ENCODE measurements around the gene ZNF534. TPM values are rescaled to one million over a fixed set of nuclear protein-coding genes. Genes with fewer than 3 reads are reported as not detected.

The ZNF534 gene
- total RNA-seq, 2 donors from 2014 or later = 0.62 TPM; not detected in 1

- Mint-ChIP-seq H3K4me3 (peak overlapping the region; percentile 91), H3K9me3 (no peaks in the 10 kb centered on the region)
Measured at GRCh38 chr19:52398081-52398441, 30.9 kb upstream of the ZNF534 start.

GRCh38 chr19:52410276-52410675, 18.7 kb upstream of the ZNF534 start:
- Histone ChIP-seq H3K27me3 (ENCODE audit: control insufficient read depth, insufficient read depth, low read length, poor library complexity, severe bottlenecking) (no peaks in the 10 kb centered on the region), H3K36me3 (ENCODE audit: control insufficient read depth, insufficient read depth, low read length) (no peaks in the 10 kb centered on the region), H3K4me1 (ENCODE audit: control insufficient read depth, insufficient read depth, low read length) (no peaks in the 10 kb centered on the region), H3K9ac (ENCODE audit: extremely low read depth, low read length, poor library complexity, severe bottlenecking) (no peak overlapping the region), H3K4me3 (ENCODE audit: low read length) (no peak overlapping the region), H3K27ac (ENCODE audit: low read depth, low read length) (no peak overlapping the region), H3K9me3 (ENCODE audit: control insufficient read depth, low read length) (peaks cover 64% of the 10 kb centered on the region)
- Mint-ChIP-seq H3K9me3 (peaks cover 63% of the 10 kb centered on the region), H3K4me3 (no peak overlapping the region), H3K27ac (no peak overlapping the region), H3K36me3 (ENCODE audit: low read depth) (peaks cover 93% of the 10 kb centered on the region), H3K27me3 (ENCODE audit: insufficient read depth) (no peaks in the 10 kb centered on the region), H3K4me1 (no peaks in the 10 kb centered on the region)
- 91 to 99% methylated on average over 4 to 6 of the region's 6 CpGs for WGBS, 2 experiments (ENCODE audit: insufficient coverage in 1 of 2, insufficient read length in 1 of 2)
- no peak for DNase-seq
- no peak for TF ChIP-seq CTCF (conservative IDR thresholded peaks at IDR 0.05)

More at GRCh38 chr19:52398081-52398441, 30.9 kb upstream of the ZNF534 start:
- no peaks in the 10 kb centered on the region for H3K27me3 ChIP-seq (ENCODE audit: control insufficient read depth, insufficient read depth, low read length, poor library complexity, severe bottlenecking)
- no peaks in the 10 kb centered on the region for H3K27me3 Mint-ChIP-seq (ENCODE audit: insufficient read depth)
- peaks cover 29% of the 10 kb centered on the region for H3K9me3 ChIP-seq (ENCODE audit: control insufficient read depth, low read length)
- no peak overlapping the region for H3K27ac ChIP-seq (ENCODE audit: low read depth, low read length)
- peaks cover 47% of the 10 kb centered on the region for H3K36me3 Mint-ChIP-seq (ENCODE audit: low read depth)
- H3K27ac Mint-ChIP-seq = peak overlapping the region; percentile 96
- DNase-seq = peak; percentile 51
- no peaks in the 10 kb centered on the region for H3K4me1 ChIP-seq (ENCODE audit: control insufficient read depth, insufficient read depth, low read length)
- H3K36me3 ChIP-seq (ENCODE audit: control insufficient read depth, insufficient read depth, low read length) = no peaks in the 10 kb centered on the region
- peaks cover 8% of the 10 kb centered on the region for H3K4me1 Mint-ChIP-seq
- no peak overlapping the region for H3K9ac ChIP-seq (ENCODE audit: extremely low read depth, low read length, poor library complexity, severe bottlenecking)
- WGBS, 2 experiments (ENCODE audit: insufficient coverage in 1 of 2, insufficient read length in 1 of 2) = 82 to 87% methylated on average over 7 to 14 of the region's 14 CpGs
- TF ChIP-seq CTCF (conservative IDR thresholded peaks at IDR 0.05) = peak; percentile 35
- peak overlapping the region; percentile 62 for H3K4me3 ChIP-seq (ENCODE audit: low read length)

- H3K9me3 Mint-ChIP-seq = peaks cover 80% of the 10 kb centered on the region
- no peak for TF ChIP-seq CTCF (conservative IDR thresholded peaks at IDR 0.05)
- Histone ChIP-seq H3K36me3 (ENCODE audit: control insufficient read depth, insufficient read depth, low read length) (no peaks in the 10 kb centered on the region), H3K9ac (ENCODE audit: extremely low read depth, low read length, poor library complexity, severe bottlenecking) (no peak overlapping the region), H3K27me3 (ENCODE audit: control insufficient read depth, insufficient read depth, low read length, poor library complexity, severe bottlenecking) (no peaks in the 10 kb centered on the region), H3K9me3 (ENCODE audit: control insufficient read depth, low read length) (peaks cover 70% of the 10 kb centered on the region), H3K27ac (ENCODE audit: low read depth, low read length) (no peak overlapping the region), H3K4me3 (ENCODE audit: low read length) (no peak overlapping the region), H3K4me1 (ENCODE audit: control insufficient read depth, insufficient read depth, low read length) (no peaks in the 10 kb centered on the region)
- H3K4me1 Mint-ChIP-seq = no peaks in the 10 kb centered on the region
- H3K27ac Mint-ChIP-seq = no peak overlapping the region
- no peak for DNase-seq
- WGBS, 2 experiments (ENCODE audit: insufficient coverage in 1 of 2, insufficient read length in 1 of 2) = 86 to 94% methylated on average over 5 of the region's 5 CpGs
- H3K36me3 Mint-ChIP-seq (ENCODE audit: low read depth) = peaks cover 48% of the 10 kb centered on the region
- no peak overlapping the region for H3K4me3 Mint-ChIP-seq
- peaks cover 2% of the 10 kb centered on the region for H3K27me3 Mint-ChIP-seq (ENCODE audit: insufficient read depth)
Measured at GRCh38 chr19:52415711-52416110, 13.2 kb upstream of the ZNF534 start.
